B cell (primary cell): Measurements from ENCODE around the gene RAMAC. TPM values are rescaled to one million over a fixed set of nuclear protein-coding genes. Genes with fewer than 3 reads are reported as not detected.
A peak's percentile ranks its signal among the peaks of the same experiment; 100 is the strongest.

Experiments
- ATAC-seq: fragments of 200-7000 bp; cut with Tn5 transposase; one replicate; pipeline ENCODE4 v1.10.0; 2021; ENCODE audit warnings: low read depth, mild to moderate bottlenecking, moderate number of reproducible peaks, moderate library complexity
- CTCF ChIA-PET: fragments of 350-600 bp; sonication (Branson Sonifier 250); formaldehyde crosslinking; loops from one replicate; lab custom pipeline; 2021; ENCODE audit warnings: antibody characterized with exemption, inconsistent platforms; lab: Charles Lee
- POLR2A ChIA-PET: fragments of 350-600 bp; sonication (Branson Sonifier 250); formaldehyde crosslinking; loops from one replicate; lab custom pipeline; 2021; ENCODE audit warnings: antibody characterized with exemption; lab: Charles Lee
- DNase-seq: peaks from one replicate; pipeline ENCODE4 v3.0.0; 2013
- H2AFZ ChIP-seq: 2 replicates; pipeline ENCODE4 v1.6.1; 2012; ENCODE audit warnings: mild to moderate bottlenecking, low read depth, low read length; ENCODE audit not compliant: insufficient read depth, poor library complexity, severe bottlenecking
- H3K27ac ChIP-seq, 2 donors: 1 replicate in 1 of 2; 2 replicates in 1 of 2; pipeline ENCODE4 v1.5.1; 2012 to 2013; ENCODE audit warnings: low read length in 2 of 2, mild to moderate bottlenecking in 2 of 2, moderate library complexity in 1 of 2
- H3K27me3 ChIP-seq, 4 experiments: fragments of 200-600 bp in 1 of 4; sonication (generic) in 1 of 4; replicated peaks in 1 of 4; 1 replicate in 2 of 4; 2 replicates in 2 of 4; pipeline versions ENCODE4 v1.6.1 to v1.7.0; 2013 to 2016; ENCODE audit warnings: low read length in 3 of 4, mild to moderate bottlenecking in 2 of 4, mixed read lengths in 1 of 4, moderate library complexity in 1 of 4; ENCODE audit not compliant: insufficient read depth in 4 of 4, control insufficient read depth in 3 of 4; ENCODE audit errors: control extremely low read depth in 1 of 4
- H3K36me3 ChIP-seq, 2 experiments: replicated peaks in 1 of 2; 1 replicate in 1 of 2; 2 replicates in 1 of 2; pipeline versions ENCODE4 v1.6.1 to v1.7.1; 2013; ENCODE audit warnings: low read length in 1 of 2; ENCODE audit not compliant: insufficient read depth in 2 of 2, control insufficient read depth in 1 of 2; ENCODE audit errors: control extremely low read depth in 1 of 2, extremely low read depth in 1 of 2
- H3K4me1 ChIP-seq, 2 donors: fragments of 200-600 bp in 1 of 2; sonication (generic) in 1 of 2; 1 replicate in 1 of 2; 2 replicates in 1 of 2; pipeline versions ENCODE4 v1.5.1 to v1.6.1; 2013 to 2017; ENCODE audit warnings: low read length in 2 of 2; ENCODE audit not compliant: control insufficient read depth in 2 of 2, insufficient read depth in 2 of 2
- H3K4me2 ChIP-seq: replicated peaks from 2 replicates; pipeline ENCODE3; 2012; ENCODE audit warnings: mild to moderate bottlenecking, low read depth, low read length; ENCODE audit not compliant: poor library complexity, severe bottlenecking
- H3K4me3 ChIP-seq, 5 experiments: fragments of 200-600 bp in 1 of 5; sonication (generic) in 1 of 5; 1 replicate in 3 of 5; 2 replicates in 2 of 5; pipeline versions ENCODE4 v1.5.1 to v1.7.0; 2011 to 2016; ENCODE audit warnings: low read length in 4 of 5, mild to moderate bottlenecking in 4 of 5, low read depth in 2 of 5, control low read depth in 1 of 5, moderate library complexity in 1 of 5; ENCODE audit not compliant: insufficient read depth in 1 of 5; ENCODE audit errors: control extremely low read depth in 1 of 5, extremely low read depth in 1 of 5
- H3K79me2 ChIP-seq: fragments of 200-600 bp; sonication (generic); one replicate; pipeline ENCODE4 v1.6.0; 2016; ENCODE audit warnings: low read length; ENCODE audit not compliant: control insufficient read depth, insufficient read depth
- H3K9ac ChIP-seq: fragments of 200-600 bp; sonication (generic); 2 replicates; pipeline ENCODE4 v1.6.1; 2017; ENCODE audit warnings: mild to moderate bottlenecking, low read length, moderate library complexity
- H3K9me3 ChIP-seq, 3 donors: one replicate each; pipeline versions ENCODE4 v1.6.1 to v1.7.1; 2013; ENCODE audit warnings: low read length in 2 of 3; ENCODE audit not compliant: control insufficient read depth in 2 of 3, insufficient read depth in 1 of 3; ENCODE audit errors: control extremely low read depth in 1 of 3
- H4K20me1 ChIP-seq: 2 replicates; pipeline ENCODE4 v1.6.0; 2012; ENCODE audit warnings: mild to moderate bottlenecking, low read length; ENCODE audit not compliant: insufficient read depth, control insufficient read depth, poor library complexity, severe bottlenecking
- H3K27ac Mint-ChIP-seq: one replicate; pipeline ENCODE4 v1.8.0; 2021; ENCODE audit warnings: mixed read lengths
- H3K27me3 Mint-ChIP-seq: one replicate; pipeline ENCODE4 v1.8.0; 2021; ENCODE audit warnings: mixed read lengths
- H3K4me1 Mint-ChIP-seq: one replicate; pipeline ENCODE4 v1.8.0; 2021; ENCODE audit warnings: mixed read lengths
- H3K4me3 Mint-ChIP-seq: one replicate; pipeline ENCODE4 v1.8.0; 2021; ENCODE audit warnings: mixed read lengths
- H3K9me3 Mint-ChIP-seq: one replicate; pipeline ENCODE4 v1.8.0; 2022; ENCODE audit warnings: mixed read lengths; ENCODE audit not compliant: insufficient read depth
- CTCF ChIP-seq: fragments of 200-600 bp; IDR thresholded peaks from one replicate; pipeline ENCODE4 v1.8.0; 2022; ENCODE audit warnings: antibody characterized with exemption, mild to moderate bottlenecking
- EZH2 ChIP-seq: IDR thresholded peaks from 2 replicates; pipeline ENCODE4 v1.6.1; 2012; ENCODE audit warnings: borderline replicate concordance, low read depth, mild to moderate bottlenecking, moderate library complexity, low read length; ENCODE audit not compliant: insufficient read depth, poor library complexity, severe bottlenecking
- WGBS: methylation state at CpG from one replicate; pipeline ENCODE4 v1.1.5; 2013; ENCODE audit warnings: missing lambda C conversion rate; ENCODE audit not compliant: insufficient coverage; 5-methylcytosine and 5-hydroxymethylcytosine counted together
- intact Hi-C: fragments of 100-400 bp; cut with micrococcal nuclease; formaldehyde crosslinking; loops from one replicate; pipeline ENCODE4 v1.10.0; 2022
- polyA plus RNA-seq: library from polyadenylated mRNA; depleted of rRNA; stranded (reverse); fragments of >200 nt; gene quantifications from 2 replicates; pipeline ENCODE4 v1.2.3, GENCODE V29; 2012
- total RNA-seq, 2 donors: library from RNA; stranded (reverse); fragments of 120-200 nt in 1 of 2; gene quantifications; 1 replicate in 1 of 2; 2 replicates in 1 of 2; pipeline versions ENCODE4 v1.2.3 to v1.2.4, GENCODE V29; 2013 to 2022

RAMAC gene
- total and polyA plus RNA-seq, 2 donors (not counting 1 experiment from before 2014, with no cell fraction given) = 7.7 to 20.2 TPM

GRCh38 chr15:83010709-83011270 lies 24.8 kb downstream of the RAMAC start:
- ATAC-seq = peak; percentile 21
- H3K27ac ChIP-seq = peak overlapping the region; percentile 69 to 83
- H3K4me3 ChIP-seq = peak overlapping the region; percentile 90 to 99 (median 92)
- peaks cover 31% of the 10 kb centered on the region for H4K20me1 ChIP-seq
- POLR2A ChIA-PET = interaction anchor here (0.7 to 3.2 kb wide), 5 partner anchors 25 to 470 kb away, joined by 5 to 18 read pairs (median 9); partner anchors contain the start of genes BTBD1, RAMAC and RPS17
- no peaks in the 10 kb centered on the region for H3K9me3 ChIP-seq
- Mint-ChIP-seq H3K9me3 (no peaks in the 10 kb centered on the region), H3K27me3 (no peaks in the 10 kb centered on the region), H3K27ac (peak overlapping the region; percentile 92), H3K4me3 (peak overlapping the region; percentile 96), H3K4me1 (peaks cover 50% of the 10 kb centered on the region)
- H2AFZ ChIP-seq = peak overlapping the region; percentile 84
- 12% methylated on average over 12 of the region's 15 CpGs for WGBS
- CTCF ChIA-PET = interaction anchor here (0.7 to 2.1 kb wide), 14 partner anchors 8 to 472 kb away, joined by 3 to 16 read pairs (median 5); partner anchors contain the start of genes BTBD1, RAMAC, RPS17 and WHAMM
- peaks cover 22 to 24% of the 10 kb centered on the region in 2 donors for H3K4me1 ChIP-seq
- TF ChIP-seq CTCF (peak; percentile 70), EZH2 (no peak)
- DNase-seq = peak; percentile 76
- peaks cover 0 to 29% of the 10 kb centered on the region in 2 experiments for H3K36me3 ChIP-seq
- H3K9ac ChIP-seq = peak overlapping the region; percentile 95
- peak overlapping the region; percentile 77 for H3K4me2 ChIP-seq
- intact Hi-C loops = loop anchor here (1.0 to 2.0 kb wide), 7 partner anchors 24 to 470 kb away; partner anchors contain the start of genes AP3B2, BTBD1, RAMAC and RPS17
- peaks cover 30% of the 10 kb centered on the region for H3K79me2 ChIP-seq
- no peaks in the 10 kb centered on the region for H3K27me3 ChIP-seq
